H9 (cell line): ENCODE results near the gene GJA9. TPM values are rescaled to one million over a fixed set of nuclear protein-coding genes. Genes with fewer than 3 reads are reported as not detected.

Source experiments
- DNase-seq: peaks from one replicate; pipeline ENCODE4 v3.0.0-alpha.2; 2017
- H2AFZ ChIP-seq: one replicate; pipeline ENCODE4 v1.6.1; 2013; ENCODE audit warnings: mild to moderate bottlenecking, low read length, control low read depth, moderate library complexity
- H2AK5ac ChIP-seq: 2 replicates; pipeline ENCODE4 v1.6.1; 2013; ENCODE audit warnings: low read length, control low read depth, mixed read lengths; ENCODE audit not compliant: insufficient read length
- H2BK120ac ChIP-seq: one replicate; pipeline ENCODE4 v1.6.1; 2013; ENCODE audit warnings: low read depth, mild to moderate bottlenecking, low read length, control low read depth, inconsistent platforms; ENCODE audit not compliant: poor library complexity, severe bottlenecking
- H2BK12ac ChIP-seq: 2 replicates; pipeline ENCODE4 v1.6.1; 2013; ENCODE audit warnings: low read length, control low read depth, mixed read lengths, low read depth; ENCODE audit not compliant: insufficient read length
- H2BK15ac ChIP-seq: 2 replicates; pipeline ENCODE4 v1.6.1; 2013; ENCODE audit warnings: low read depth, low read length, control low read depth
- H2BK20ac ChIP-seq: one replicate; pipeline ENCODE4 v1.6.1; 2013; ENCODE audit warnings: low read depth, mild to moderate bottlenecking, low read length, control low read depth, inconsistent platforms; ENCODE audit not compliant: poor library complexity, severe bottlenecking
- H2BK5ac ChIP-seq: 2 replicates; pipeline ENCODE4 v1.6.1; 2013; ENCODE audit warnings: low read length, control low read depth, mixed read lengths; ENCODE audit not compliant: insufficient read length
- H3K14ac ChIP-seq: 2 replicates; pipeline ENCODE4 v1.6.1; 2013; ENCODE audit warnings: low read length, control low read depth; ENCODE audit not compliant: insufficient read depth
- H3K18ac ChIP-seq: 2 replicates; pipeline ENCODE4 v1.6.1; 2013; ENCODE audit warnings: low read depth, mild to moderate bottlenecking, mixed read lengths, low read length, control low read depth; ENCODE audit not compliant: insufficient read length
- H3K23ac ChIP-seq: 2 replicates; pipeline ENCODE4 v1.6.1; 2013; ENCODE audit warnings: low read length, control low read depth, mixed read lengths, low read depth; ENCODE audit not compliant: insufficient read length
- H3K23me2 ChIP-seq: 2 replicates; pipeline ENCODE4 v1.6.1; 2013; ENCODE audit warnings: low read depth, mild to moderate bottlenecking, mixed read lengths, low read length, control low read depth; ENCODE audit not compliant: insufficient read length, poor library complexity, severe bottlenecking
- H3K27ac ChIP-seq: 2 replicates; pipeline ENCODE4 v1.5.1; 2013; ENCODE audit warnings: low read length, control low read depth, mixed read lengths, low read depth; ENCODE audit not compliant: insufficient read length
- H3K27me3 ChIP-seq: 2 replicates; pipeline ENCODE4 v1.6.1; 2013; ENCODE audit warnings: low read length, control low read depth, inconsistent platforms; ENCODE audit not compliant: insufficient read depth
- H3K4ac ChIP-seq: 2 replicates; pipeline ENCODE4 v1.6.1; 2013; ENCODE audit warnings: low read depth, mild to moderate bottlenecking, control low read depth, inconsistent platforms, low read length, moderate library complexity
- H3K4me1 ChIP-seq: 2 replicates; pipeline ENCODE4 v1.6.1; 2013; ENCODE audit warnings: low read length, control low read depth, inconsistent platforms; ENCODE audit not compliant: insufficient read depth
- H3K4me2 ChIP-seq: 2 replicates; pipeline ENCODE4 v1.6.1; 2013; ENCODE audit warnings: low read length, control low read depth, mixed read lengths; ENCODE audit not compliant: insufficient read length, insufficient read depth
- H3K56ac ChIP-seq: 2 replicates; pipeline ENCODE4 v1.6.1; 2013; ENCODE audit warnings: low read depth, mild to moderate bottlenecking, mixed read lengths, low read length, control low read depth; ENCODE audit not compliant: insufficient read length
- H3K79me1 ChIP-seq: 2 replicates; pipeline ENCODE4 v1.6.1; 2013; ENCODE audit warnings: low read depth, mild to moderate bottlenecking, moderate library complexity, low read length, control low read depth, inconsistent platforms; ENCODE audit not compliant: insufficient read depth, poor library complexity, severe bottlenecking
- H3K79me2 ChIP-seq: 2 replicates; pipeline ENCODE4 v1.6.1; 2013; ENCODE audit warnings: low read length, control low read depth, inconsistent platforms; ENCODE audit not compliant: insufficient read depth
- H3K9ac ChIP-seq: 2 replicates; pipeline ENCODE4 v1.6.1; 2013; ENCODE audit warnings: low read length, control low read depth, mixed read lengths; ENCODE audit not compliant: insufficient read length; ENCODE audit errors: extremely low read depth
- H3K9me3 ChIP-seq: one replicate; pipeline ENCODE4 v1.6.1; 2013; ENCODE audit warnings: low read depth, low read length, inconsistent platforms; ENCODE audit not compliant: control insufficient read depth
- H3T11ph ChIP-seq: one replicate; pipeline ENCODE4 v1.6.1; 2013; ENCODE audit warnings: mild to moderate bottlenecking, low read length, control low read depth, inconsistent platforms
- H4K20me1 ChIP-seq: one replicate; pipeline ENCODE4 v1.6.1; 2013; ENCODE audit not compliant: control insufficient read depth, insufficient read length, insufficient read depth
- H4K5ac ChIP-seq: 2 replicates; pipeline ENCODE4 v1.6.1; 2013; ENCODE audit warnings: low read depth, mild to moderate bottlenecking, mixed read lengths, low read length, control low read depth; ENCODE audit not compliant: insufficient read length
- H4K8ac ChIP-seq: replicated peaks from 2 replicates; pipeline ENCODE4 v1.6.1; 2013; ENCODE audit warnings: low read length, control low read depth, mixed read lengths, low read depth; ENCODE audit not compliant: insufficient read length
- H4K91ac ChIP-seq: 2 replicates; pipeline ENCODE4 v1.6.1; 2013; ENCODE audit warnings: low read depth, mild to moderate bottlenecking, moderate library complexity, mixed read lengths, low read length, control low read depth; ENCODE audit not compliant: insufficient read length
- H3K27ac Mint-ChIP-seq, 3 experiments: 2 replicates in 2 of 3; 3 replicates in 1 of 3; pipeline ENCODE4 v1.8.0; 2020 to 2021; ENCODE audit warnings: mixed read lengths in 3 of 3, mild to moderate bottlenecking in 1 of 3, moderate library complexity in 1 of 3
- H3K27me3 Mint-ChIP-seq: 2 replicates; pipeline ENCODE4 v1.8.0; 2021; ENCODE audit warnings: low read depth, mild to moderate bottlenecking, moderate library complexity, mixed read lengths
- H3K36me3 Mint-ChIP-seq, 3 experiments: 2 replicates in 2 of 3; 3 replicates in 1 of 3; pipeline ENCODE4 v1.8.0; 2020 to 2021; ENCODE audit warnings: low read depth in 3 of 3, mixed read lengths in 3 of 3; ENCODE audit not compliant: insufficient read depth in 1 of 3
- H3K4me1 Mint-ChIP-seq, 2 experiments: 2 replicates each; pipeline ENCODE4 v1.8.0; 2020; ENCODE audit warnings: mixed read lengths in 2 of 2
- H3K4me3 Mint-ChIP-seq, 2 experiments: 2 replicates in 1 of 2; 3 replicates in 1 of 2; pipeline ENCODE4 v1.8.0; 2020 to 2021; ENCODE audit warnings: mild to moderate bottlenecking in 2 of 2, mixed read lengths in 2 of 2, moderate library complexity in 1 of 2
- H3K9me3 Mint-ChIP-seq, 2 experiments: 2 replicates in 1 of 2; 3 replicates in 1 of 2; pipeline ENCODE4 v1.8.0; 2020; ENCODE audit warnings: mild to moderate bottlenecking in 2 of 2, mixed read lengths in 2 of 2, moderate library complexity in 1 of 2
- CTCF ChIP-seq: fragments of 200-600 bp; sonication (generic); conservative IDR thresholded peaks from 3 replicates; pipeline ENCODE4 v1.8.0; 2021; ENCODE audit warnings: antibody characterized with exemption, mild to moderate bottlenecking
- WGBS: extraction: QIAGEN DNeasy Blood & Tissue Kit; methylation state at CpG from one replicate; pipeline ENCODE4 v1.1.7; 2013; ENCODE audit warnings: missing lambda C conversion rate, low lambda C conversion rate, mixed read lengths; ENCODE audit not compliant: insufficient read length; ENCODE audit errors: extremely low coverage; 5-methylcytosine and 5-hydroxymethylcytosine counted together
- total RNA-seq: library from RNA; stranded (reverse); gene quantifications from 2 replicates; pipeline ENCODE4 v1.2.1, GENCODE V29; 2021

GJA9 gene
- total RNA-seq, 1 experiment from 2014 or later, result not detected

GRCh38 chr1:38917337-38917736, 36.0 kb upstream of the GJA9 start:
- H4K20me1 ChIP-seq, result no peaks in the 10 kb centered on the region
- H3T11ph ChIP-seq, result no peak overlapping the region
- no peaks in the 10 kb centered on the region for H3K4me1 ChIP-seq
- H3K4ac ChIP-seq, result no peak overlapping the region
- no peak overlapping the region for H2BK12ac ChIP-seq
- H3K9ac ChIP-seq, result no peak overlapping the region
- H3K9me3 ChIP-seq, result no peaks in the 10 kb centered on the region
- Mint-ChIP-seq H3K27ac (no peak overlapping the region), H3K36me3 (no peaks in the 10 kb centered on the region), H3K4me1 (peaks cover 6% of the 10 kb centered on the region in 2 experiments), H3K27me3 (no peaks in the 10 kb centered on the region), H3K9me3 (no peaks in the 10 kb centered on the region), H3K4me3 (no peak overlapping the region)
- no CpG with 5 or more reads among the region's 3 CpGs for WGBS
- H3K27me3 ChIP-seq, result no peaks in the 10 kb centered on the region
- no peak overlapping the region for H3K4me2 ChIP-seq
- H2BK20ac ChIP-seq, result no peak overlapping the region
- no peak for TF ChIP-seq CTCF
- no peak overlapping the region for H2BK5ac ChIP-seq
- H2AK5ac ChIP-seq, result no peak overlapping the region
- no peak overlapping the region for H4K5ac ChIP-seq
- H2AFZ ChIP-seq, result no peak overlapping the region
- no peaks in the 10 kb centered on the region for H3K79me2 ChIP-seq
- no peak overlapping the region for H4K91ac ChIP-seq
- no peak overlapping the region for H3K18ac ChIP-seq
- no peak overlapping the region for H3K27ac ChIP-seq
- no peaks in the 10 kb centered on the region for H3K79me1 ChIP-seq
- H2BK120ac ChIP-seq, result no peak overlapping the region
- H3K14ac ChIP-seq, result no peak overlapping the region
- no peak overlapping the region for H4K8ac ChIP-seq
- H3K56ac ChIP-seq, result no peak overlapping the region
- H3K23me2 ChIP-seq, result no peaks in the 10 kb centered on the region
- H3K23ac ChIP-seq, result no peak overlapping the region
- DNase-seq, result no peak
- no peak overlapping the region for H2BK15ac ChIP-seq
